ENCODE results near the gene VLDLR.

VLDLR gene

GRCh38 chr9:2595973-2596372 lies 25.6 kb upstream of the VLDLR start:
- POLR2A ChIA-PET: no interaction called here
- DNase-seq (ENCODE audit: extremely low spot score): no peak
- TF ChIP-seq CTCF (IDR thresholded peaks at IDR 0.05; ENCODE audit: control extremely low read depth, extremely low read depth, low read depth, missing control alignments): no peak
- CTCF ChIA-PET: interaction anchor here (1.0 to 1.1 kb wide), 3 partner anchors 14 to 19 kb away, joined by 3 to 4 read pairs (median 3); no protein-coding TSS in a partner anchor

GRCh38 chr9:2597483-2597882 lies 24.1 kb upstream of the VLDLR start:
- CTCF ChIA-PET: no interaction called here
- POLR2A ChIA-PET: no interaction called here
- no peak for TF ChIP-seq CTCF (IDR thresholded peaks at IDR 0.05; ENCODE audit: control extremely low read depth, extremely low read depth, low read depth, missing control alignments)
- DNase-seq (ENCODE audit: extremely low spot score): no peak

- ChIA-PET CTCF (no interaction called here), POLR2A (no interaction called here)
- TF ChIP-seq CTCF (IDR thresholded peaks at IDR 0.05; ENCODE audit: control extremely low read depth, extremely low read depth, low read depth, missing control alignments): no peak
- no peak for DNase-seq (ENCODE audit: extremely low spot score)
Observed at GRCh38 chr9:2599896-2600295, 21.7 kb upstream of the VLDLR start.

GRCh38 chr9:2600307-2600706 lies 21.3 kb upstream of the VLDLR start:
- CTCF ChIA-PET: no interaction called here
- no peak for DNase-seq (ENCODE audit: extremely low spot score)
- POLR2A ChIA-PET: no interaction called here
- no peak for TF ChIP-seq CTCF (IDR thresholded peaks at IDR 0.05; ENCODE audit: control extremely low read depth, extremely low read depth, low read depth, missing control alignments)

DNA sequence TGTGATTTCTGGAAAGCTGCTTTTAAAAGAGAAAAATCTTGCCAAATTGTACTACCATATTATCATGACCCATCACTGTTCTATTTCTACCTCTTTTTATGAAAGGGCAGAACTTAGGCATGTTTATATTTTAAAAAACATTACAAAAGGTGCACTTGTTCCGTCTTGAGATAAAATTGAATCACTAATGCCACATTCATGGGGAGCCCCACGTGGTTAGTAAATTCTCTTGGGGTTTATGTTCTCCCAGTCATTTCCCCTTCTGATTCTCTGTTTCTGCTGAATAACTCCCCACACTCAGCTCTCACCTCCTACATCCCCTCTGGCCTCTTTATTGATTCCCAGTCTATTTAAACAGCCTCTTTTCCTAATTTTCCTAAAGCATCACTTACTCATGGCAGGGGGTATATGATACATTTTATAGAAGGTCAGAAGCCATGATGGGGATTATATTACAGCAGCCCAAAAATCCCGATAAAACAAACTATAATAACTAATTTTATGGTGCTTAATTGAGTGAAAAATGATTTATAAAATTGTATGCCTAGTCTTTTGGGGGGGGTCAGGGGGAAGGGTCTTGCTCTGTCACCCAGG lies 19.7 kb upstream of the VLDLR start:
- ChIA-PET CTCF (interaction anchor here (1.4 kb wide), 1 partner anchor 9 kb away, joined by 3 read pairs; no protein-coding TSS in a partner anchor), POLR2A (interaction anchor here (0.6 kb wide), 1 partner anchor 242 kb away, joined by 4 read pairs; no protein-coding TSS in a partner anchor)
- no peak for TF ChIP-seq CTCF (IDR thresholded peaks at IDR 0.05; ENCODE audit: control extremely low read depth, extremely low read depth, low read depth, missing control alignments)
- DNase-seq (ENCODE audit: extremely low spot score): no peak

DNA sequence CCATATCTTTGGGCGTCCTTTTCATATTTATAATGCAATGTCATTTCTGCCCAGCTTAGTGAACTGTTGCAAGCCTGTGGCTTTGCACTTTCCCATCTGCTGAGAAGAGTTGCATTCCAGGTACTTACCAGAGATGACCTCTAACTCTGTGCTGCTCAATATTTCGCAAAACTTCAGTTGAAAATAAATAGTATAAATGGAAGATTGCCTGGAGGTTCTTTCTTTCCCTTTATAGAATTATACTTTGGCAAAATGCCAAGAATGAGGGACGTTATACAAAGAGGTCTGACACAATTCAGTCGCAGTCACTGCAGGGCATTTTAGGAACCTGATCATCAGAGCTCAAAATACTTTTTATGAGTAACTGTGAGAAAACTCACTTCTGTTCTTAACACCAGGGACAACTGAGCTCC lies 18.9 kb upstream of the VLDLR start:
- DNase-seq (ENCODE audit: extremely low spot score): no peak
- no peak for TF ChIP-seq CTCF (IDR thresholded peaks at IDR 0.05; ENCODE audit: control extremely low read depth, extremely low read depth, low read depth, missing control alignments)
- ChIA-PET POLR2A (no interaction called here), CTCF (interaction anchor here (1.2 to 1.4 kb wide), 2 partner anchors 10 to 30 kb away, joined by 3 read pairs; no protein-coding TSS in a partner anchor)
